Measurements from ENCODE around the gene TPSB2.

The TPSB2 gene

DNA sequence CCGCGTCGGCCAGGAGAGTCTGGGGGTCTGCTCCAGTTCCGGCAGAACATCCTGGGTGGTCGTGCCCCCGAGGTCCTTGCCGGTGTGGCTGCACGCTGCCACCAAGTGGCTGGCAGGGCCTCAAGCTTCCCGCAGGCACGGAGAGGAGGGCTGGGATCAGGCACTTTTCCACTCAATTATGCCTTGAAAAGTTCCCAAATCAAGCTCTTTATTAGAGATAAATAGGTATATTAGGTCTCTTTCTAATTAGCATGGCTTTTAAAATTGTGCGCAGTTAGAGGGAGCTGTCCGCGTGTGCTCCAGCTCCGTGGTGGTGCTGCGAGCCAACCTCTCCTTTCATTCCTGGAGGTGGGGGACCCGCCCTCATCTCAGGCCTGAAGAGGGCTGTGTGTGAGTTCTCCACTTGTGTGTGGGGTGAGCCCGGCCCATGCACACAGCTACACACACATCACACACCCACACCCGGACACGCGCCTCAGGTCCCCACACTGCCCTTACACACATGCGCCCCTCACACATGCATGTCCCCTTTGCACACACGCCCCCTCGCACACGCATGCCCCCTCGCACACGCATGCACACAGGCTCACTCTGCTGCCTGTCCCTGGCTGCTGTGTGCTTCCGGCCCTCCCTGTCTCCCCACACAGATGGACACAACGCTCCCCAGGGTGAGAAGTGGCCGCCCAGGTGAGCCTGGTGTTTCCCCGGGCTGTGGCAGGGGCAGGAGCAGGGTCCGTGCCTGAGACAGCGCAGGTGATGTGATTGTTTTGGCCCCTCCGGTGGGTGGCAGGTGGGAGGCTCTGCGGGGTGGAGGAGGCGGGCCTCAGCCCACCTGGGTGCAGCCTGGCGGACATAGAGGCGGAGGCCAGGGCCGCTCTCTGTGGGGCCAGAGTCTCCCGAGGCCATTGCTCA, 48.3 kb downstream of the TPSB2 start:
- no peak for DNase-seq (ENCODE audit: low read depth)

DNA sequence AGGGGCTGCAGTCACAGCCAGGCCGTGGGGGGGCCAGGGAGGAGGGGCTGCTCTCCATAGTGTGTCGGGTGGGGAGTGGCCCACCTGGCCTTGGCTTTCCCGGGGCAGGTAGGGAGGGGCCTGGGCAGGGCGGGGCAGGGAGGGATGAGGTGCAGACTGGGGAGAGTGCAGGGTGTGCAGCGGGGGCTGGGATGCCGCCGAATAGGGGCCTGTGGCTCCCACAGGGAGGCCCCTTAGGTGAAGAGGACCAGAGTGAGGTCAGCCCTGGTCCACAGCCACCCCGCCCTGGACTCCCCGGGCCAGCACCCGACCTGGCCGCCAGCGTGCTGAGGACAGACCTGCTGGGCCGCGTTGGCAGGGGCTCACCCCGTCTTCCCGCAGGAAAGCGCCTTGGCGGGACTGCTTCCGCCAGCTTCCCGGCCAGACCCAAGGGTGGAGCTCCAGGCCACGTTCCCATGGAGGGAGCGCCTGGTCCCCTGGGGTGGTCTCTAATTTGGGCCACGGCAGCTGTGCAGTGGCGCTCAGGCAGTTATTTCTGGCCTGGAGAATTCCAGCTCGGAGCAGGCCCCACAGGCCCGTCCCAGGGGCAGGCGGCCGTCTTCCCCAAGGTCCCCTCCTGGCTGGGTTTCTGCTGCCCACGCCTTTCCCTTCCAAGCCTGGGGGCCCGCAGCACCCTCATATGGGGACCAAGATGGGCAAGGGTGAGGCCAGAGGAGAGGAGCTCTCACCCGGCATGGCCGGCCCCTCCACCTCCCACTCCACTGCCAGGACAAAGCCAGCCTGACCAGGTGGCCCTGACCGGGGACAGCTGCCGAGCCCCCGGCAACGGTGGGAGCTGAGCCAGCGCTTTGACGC, 49.2 kb downstream of the TPSB2 start:
- no peak for DNase-seq (ENCODE audit: low read depth)
